HPDE6-E6E7 (cell line): Measurements from ENCODE around the gene METTL2B.
"Not testable (repeated sequence)": the region's sequence is repeated elsewhere in the genome, so short reads cannot be mapped to it uniquely, and the experiment has no call there.

ENCODE experiments used
- DNase-seq: peaks from one replicate; pipeline ENCODE4 v3.0.0; 2011; ENCODE audit warnings: missing footprints; ENCODE audit errors: extremely low spot score

The METTL2B gene

DNA sequence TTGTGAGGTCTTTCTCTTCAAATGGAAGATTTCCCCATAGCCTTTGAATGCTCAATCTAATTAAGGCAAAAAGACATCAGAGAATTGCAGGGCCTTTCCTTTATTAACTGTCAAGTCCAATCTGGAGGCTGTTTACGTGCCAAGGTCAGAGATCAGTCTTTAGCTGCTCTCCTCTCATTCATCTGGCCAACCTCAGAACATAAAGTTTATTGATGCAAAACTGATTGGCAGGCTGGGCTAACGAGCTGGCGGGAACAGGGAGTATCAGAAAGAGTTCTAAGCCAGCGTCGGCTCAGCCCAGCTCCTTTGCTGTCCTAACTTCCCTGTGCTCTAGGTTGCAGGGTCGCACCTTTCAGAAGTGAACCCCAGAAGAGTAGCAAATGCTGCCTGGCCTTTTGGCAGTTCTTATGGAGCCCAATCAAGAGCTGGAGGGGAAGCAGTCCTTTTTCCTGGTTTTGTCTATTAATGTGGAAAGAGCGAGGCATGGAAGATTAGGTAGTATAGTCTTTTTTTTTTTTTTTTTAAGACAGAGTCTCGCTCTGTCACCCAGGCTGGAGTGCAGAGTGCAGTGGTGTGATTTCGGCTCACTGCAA is 47.5 kb downstream of the METTL2B start:
- not testable (repeated sequence) for DNase-seq

DNA sequence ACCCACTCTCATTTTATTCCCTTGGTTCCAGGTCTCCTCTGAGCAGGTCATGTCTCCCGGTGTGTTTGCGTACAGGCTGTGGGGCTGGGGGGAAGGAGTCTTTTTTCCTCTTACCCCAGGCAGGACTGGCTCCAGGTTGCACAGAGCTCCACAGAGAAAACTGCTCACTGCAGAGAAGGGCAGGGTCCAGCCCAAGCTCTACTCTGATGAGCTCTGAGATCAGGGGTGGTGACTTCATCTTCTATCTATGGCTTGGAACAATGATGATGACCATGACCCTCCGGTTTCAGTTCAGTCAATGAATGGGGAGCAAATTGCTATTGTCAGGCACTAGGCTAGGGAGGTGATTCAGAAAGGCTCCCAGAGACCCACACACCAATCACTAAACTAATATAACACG is 49.0 kb downstream of the METTL2B start:
- not testable (repeated sequence) for DNase-seq

DNA sequence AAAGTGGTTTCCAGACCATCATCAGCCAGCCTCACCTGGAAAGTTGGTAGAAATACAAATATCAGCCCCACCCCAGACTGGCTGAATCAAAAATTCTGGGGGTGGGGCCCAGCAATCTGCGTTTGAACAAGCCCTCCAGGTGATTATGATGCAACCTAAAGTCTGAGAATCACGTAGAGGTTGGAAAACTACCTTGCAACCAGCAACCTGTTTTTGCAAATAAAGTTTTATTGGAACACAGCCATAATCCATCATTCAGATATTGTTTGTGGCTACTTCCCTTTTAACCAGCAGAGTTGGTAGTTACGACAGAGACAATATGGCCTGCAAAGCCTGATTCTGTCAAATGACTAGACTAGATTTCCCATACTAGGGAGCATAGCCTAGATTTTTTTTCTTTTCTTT is 49.5 kb downstream of the METTL2B start:
- DNase-seq: not testable (repeated sequence)

DNA sequence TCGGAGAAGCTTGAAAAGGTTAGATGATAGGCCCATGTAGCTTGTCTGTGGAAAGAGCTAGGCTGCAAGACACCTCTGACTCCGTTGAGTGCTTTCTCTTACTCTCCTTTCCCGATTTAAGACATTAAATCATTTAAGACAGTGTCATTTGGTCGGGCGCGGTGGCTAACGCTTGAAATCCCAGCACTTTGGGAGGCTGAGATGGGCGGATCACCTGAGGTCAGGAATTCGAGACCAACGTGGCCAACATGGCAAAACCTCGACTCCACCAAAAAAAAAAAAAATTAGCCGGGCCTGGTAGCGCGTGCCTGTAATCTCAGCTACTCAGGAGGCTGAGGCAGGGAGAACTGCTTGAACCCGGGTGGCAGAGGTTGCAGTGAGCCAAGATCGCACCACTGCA is 52.6 kb downstream of the METTL2B start:
- DNase-seq: not testable (repeated sequence)

DNA sequence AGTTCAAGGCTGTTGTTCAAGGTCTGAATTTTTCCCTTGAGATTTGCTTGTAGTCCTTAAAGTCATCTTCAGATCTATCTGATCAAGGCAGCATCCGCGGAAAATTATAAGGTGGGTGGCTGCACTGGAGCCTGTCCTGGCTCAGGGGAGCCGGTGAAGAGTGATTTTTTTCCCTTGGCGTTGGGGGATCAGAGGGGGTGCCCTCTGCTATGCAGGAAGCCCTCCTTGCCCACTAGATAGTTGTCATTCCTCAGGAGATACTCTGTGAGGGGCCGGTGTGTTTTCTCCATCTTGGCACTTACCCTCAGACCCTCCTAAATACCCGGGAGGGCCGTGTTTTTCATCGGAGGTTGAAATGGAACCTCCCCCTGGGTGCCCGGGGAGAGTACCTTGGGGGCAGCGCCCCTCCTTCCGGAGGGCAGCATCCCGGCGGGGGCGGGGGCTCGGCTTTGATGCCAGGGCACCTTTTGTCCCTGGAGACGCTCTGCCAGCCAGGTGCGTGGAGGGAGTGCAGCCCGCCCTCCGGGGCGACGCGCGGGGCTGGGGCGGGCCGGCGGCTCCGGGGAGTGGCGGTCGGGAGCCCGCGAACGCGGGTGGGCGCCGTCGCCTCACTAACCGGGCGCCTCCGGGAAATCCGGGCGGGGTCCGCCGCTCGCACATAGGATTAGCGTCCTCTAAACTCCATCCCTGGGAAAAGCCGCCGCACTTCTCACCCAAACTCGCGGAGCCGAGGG is 53.7 kb downstream of the METTL2B start:
- DNase-seq: not testable (repeated sequence)

DNA sequence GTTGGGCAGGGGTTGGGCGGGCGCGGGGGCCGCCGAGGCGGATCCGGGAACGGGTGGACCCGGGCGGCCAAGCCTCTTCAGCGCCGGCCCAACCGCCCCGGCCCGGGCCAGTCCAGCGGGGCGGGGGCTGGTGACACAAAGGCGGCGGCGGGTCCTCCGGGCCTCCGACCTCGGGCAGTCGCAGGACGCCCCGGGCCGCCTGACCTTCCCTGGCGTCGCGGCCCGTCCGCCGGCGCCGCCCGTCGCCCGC is 54.2 kb downstream of the METTL2B start:
- DNase-seq: no peak

DNA sequence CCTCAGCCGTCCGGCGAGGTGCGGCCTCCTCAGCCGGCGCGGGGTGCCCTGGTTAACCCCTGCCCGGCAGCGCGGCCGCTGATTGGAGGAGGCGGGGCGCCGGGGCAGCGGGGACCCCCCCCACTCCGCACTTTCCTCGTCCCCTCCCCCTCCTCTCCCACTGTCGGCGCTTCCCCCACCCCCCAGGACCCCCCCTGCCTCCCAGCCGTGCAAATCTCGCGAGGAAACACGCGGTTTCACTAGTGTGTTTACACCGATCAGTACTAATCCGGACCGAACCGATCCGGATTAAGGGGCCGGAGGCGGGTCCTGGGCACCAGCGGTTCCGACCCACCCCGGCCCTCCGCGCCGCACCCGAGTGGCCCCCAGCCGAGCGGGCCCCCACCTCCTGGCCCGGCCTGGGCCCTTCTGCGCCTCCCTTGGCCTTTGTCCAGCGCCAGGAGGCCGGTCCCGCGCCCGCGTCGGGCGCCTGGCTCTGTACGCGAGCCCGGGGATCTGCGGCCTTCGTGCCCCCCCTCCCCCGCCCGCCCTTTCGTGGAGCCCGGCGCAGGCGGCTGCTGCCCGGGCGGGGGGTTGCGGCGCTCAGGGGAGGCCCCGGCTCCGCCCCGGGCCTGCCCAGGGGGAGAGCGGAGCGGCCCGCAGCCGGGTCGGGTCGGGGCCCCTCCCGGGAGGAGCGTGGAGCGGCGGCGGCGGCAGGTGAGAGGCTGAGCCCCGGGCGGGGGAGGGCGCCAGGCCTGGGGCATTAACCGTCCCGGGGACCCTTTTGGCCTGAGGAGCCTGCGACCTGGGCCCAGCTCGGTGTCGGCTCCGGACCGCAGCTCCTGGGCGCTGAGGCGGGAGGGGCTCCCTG is 54.8 kb downstream of the METTL2B start:
- DNase-seq: peak; percentile 66

DNA sequence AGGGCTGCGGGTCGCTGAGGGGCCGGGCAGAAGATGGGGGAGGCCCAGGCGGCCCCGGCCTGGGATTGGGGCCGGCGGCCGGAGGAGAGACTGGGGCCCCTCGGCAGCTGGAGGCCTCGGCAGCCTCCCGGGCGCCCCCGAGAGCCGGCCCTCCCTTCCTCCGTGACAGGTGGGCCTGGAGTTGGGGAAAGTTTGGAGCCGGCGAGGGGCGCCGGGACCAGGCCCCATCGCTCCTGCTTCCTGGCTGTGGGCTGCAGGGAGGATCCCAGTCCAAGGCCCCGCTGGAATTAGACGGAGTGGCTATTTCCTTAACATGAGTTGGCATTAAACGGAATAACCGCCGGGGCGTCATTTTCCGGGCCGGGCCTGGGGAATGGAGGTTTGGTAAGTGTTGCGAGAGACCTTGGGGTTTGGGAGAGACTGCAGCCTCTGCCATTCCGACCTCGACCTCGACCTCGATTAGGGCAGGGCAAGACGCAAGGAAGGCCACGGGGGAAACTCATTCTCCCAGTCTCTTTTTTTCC is 55.5 kb downstream of the METTL2B start:
- DNase-seq: not testable (repeated sequence)

DNA sequence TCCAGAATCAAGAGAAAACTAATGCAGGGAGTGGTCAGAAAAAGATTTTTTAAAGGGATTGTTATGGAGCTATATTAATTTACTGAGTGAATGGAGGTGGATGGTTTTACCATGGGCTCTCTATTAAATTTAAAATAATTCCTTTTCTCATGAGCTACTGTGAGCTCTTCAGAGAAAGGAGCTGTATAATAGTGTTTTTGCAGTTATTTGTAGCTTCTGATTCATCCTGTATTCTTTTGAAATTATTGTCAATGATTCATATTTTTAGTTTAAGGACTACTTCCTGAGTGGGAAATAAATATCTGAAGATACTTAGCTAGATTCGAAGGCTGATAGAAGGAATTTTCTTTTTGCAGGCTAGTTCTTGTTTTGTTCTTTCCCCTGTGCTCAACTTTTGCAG is 56.4 kb downstream of the METTL2B start:
- DNase-seq: not testable (repeated sequence)

DNA sequence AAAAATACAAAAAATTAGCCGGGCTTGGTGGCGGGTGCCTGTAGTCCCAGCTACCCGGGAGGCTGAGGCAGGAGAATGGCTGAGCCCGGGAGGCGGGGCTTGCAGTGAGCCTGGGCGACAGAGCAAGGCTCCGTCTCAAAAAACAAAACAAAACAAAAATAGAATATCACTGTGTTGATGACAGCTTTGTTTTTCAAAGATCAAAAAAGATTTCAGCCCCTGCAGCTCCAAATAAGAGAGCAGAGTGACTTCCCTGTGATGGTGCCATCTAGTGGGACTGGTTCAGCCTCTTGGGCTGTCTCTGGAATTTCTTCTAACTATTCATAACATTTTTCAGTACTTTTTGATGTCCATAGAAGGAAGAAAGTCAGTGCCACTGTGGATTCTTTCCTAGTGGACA is 60.9 kb downstream of the METTL2B start:
- not testable (repeated sequence) for DNase-seq

DNA sequence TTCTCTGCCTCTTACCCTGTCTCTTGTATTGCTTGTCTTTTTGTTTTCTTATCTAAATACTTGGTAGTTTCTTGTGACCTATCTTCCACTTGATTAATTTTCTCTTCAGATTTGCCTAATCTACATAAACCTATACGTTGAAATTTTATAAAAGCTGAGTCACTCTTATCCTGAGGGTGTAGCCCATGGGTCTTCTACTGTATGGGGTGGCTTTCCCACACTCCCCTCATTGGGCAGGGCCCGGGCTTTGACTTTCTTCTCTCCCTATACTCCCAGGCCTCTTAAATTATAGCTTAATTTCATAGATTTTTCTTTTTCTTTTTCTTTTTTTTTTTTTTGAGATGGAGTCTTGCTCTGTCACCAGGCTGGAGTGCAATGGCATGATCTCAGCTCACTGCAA is 66.0 kb downstream of the METTL2B start:
- DNase-seq: not testable (repeated sequence)

DNA sequence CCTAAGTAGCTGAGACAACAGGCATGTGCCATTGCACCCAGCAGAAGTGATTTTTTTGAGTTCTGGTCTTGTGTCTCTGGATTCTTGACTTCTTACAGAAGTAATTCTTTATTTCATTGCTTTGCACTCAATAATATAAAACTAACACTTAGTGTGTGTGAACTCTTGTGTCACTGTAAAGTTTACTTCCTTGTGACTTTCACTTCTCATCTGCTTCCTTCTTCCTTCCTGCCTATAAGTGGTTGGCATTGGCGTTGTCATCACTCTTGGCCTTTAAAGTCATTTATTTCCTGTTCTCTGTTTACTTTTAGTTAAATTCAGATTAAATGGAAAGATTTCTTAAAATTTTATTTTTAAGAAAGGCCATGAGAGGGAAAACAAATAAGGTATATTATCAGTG is 66.8 kb downstream of the METTL2B start:
- not testable (repeated sequence) for DNase-seq

DNA sequence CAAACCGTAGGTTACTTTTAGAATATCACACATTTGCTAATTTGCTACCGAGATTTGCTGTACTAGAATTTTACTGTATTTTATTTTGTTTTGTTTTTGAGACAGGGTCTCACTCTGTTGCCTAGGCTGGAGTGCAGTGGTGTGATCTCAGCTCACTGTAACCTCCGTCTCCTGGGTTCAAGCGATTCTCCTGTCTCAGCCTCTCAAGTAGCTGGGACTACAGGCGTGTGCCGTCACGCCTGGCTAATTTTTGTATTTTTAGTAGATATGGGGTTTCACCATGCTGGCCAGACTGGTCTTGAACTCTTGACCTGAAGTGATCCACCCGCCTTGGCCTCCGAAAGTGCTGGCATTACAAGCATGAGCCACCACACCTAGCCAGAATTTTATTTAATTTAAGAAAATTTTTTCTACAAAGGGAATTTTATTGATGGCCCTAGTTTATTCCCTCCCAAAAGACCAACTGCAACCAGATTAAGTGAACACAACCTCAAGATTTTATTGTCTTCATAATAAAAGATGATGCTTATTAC is 69.8 kb downstream of the METTL2B start:
- not testable (repeated sequence) for DNase-seq

DNA sequence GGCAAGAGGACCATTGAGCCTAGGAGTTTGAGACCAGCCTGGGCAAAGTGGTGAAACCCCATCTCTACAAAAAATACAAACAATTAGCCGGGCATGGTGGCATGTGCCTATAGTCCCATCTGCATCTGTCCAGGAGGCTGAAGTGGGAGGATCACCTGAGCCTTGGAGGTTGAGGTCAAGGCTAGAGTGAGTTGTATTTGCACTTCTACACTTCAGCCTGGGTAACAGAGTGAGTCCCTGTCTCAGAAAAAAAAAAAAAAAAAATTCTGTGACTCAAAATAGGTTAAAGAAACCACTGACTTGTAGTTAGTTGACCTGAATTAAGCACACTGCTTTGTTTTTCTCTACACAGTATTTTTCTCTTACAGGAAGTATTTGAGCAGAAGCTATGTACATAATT is 74.4 kb downstream of the METTL2B start:
- no peak for DNase-seq

DNA sequence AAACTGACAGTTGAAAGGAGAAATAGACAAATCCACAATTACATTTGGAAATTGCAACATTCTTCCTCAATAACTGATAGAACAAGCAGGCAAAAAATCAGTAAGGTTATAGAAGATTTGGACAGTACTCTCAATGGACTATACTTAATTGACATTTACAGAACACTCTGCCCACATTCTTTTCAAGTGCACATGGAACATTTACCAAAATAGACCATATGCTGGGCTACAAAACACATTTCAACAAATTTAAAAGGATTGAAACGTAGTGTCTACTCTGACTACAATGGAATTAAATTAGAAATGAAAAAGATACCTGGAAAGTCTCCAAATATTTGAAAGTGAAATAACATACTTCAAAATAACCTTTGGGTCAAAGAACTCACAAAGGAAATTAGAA is 77.8 kb downstream of the METTL2B start:
- DNase-seq: not testable (repeated sequence)
